Melanocyte of skin (primary cell): ENCODE results near the gene MUC7. TPM values are rescaled to one million over a fixed set of nuclear protein-coding genes. Genes with fewer than 3 reads are reported as not detected.

ENCODE experiments used
- total RNA-seq, 2 donors: library from RNA; depleted of rRNA; stranded (reverse); fragments of >200 nt; gene quantifications; 2 replicates each; pipeline ENCODE4 v1.2.3, GENCODE V29; 2012

Gene MUC7
- total RNA-seq: not detected

GRCh38 chr4:70471897-70472296 lies at the start of gene MUC7:
Gene MUC7 (plus strand): TSS chr4:70472197. CDS start chr4:70474022, 1,825 bp downstream.

GRCh38 chr4:70518269-70518668 lies 46.3 kb downstream of the MUC7 start, which contains the start of gene AMTN:
Gene AMTN (plus strand): TSS chr4:70518569. CDS start chr4:70518778, 209 bp downstream.

Other genes with a start within 250 kb of the MUC7 start
- 100 to 1,000 TPM in 1 of 2 donors, not detected in 1; 183 TPM for gene FDCSP, start 246.1 kb upstream of the MUC7 start, total RNA-seq
- not detected for gene CSN3, start 229.6 kb upstream of the MUC7 start, total RNA-seq
- gene CABS1, start 137.2 kb upstream of the MUC7 start, total RNA-seq: not detected
- not detected for gene SMR3A, start 111.4 kb upstream of the MUC7 start, total RNA-seq
- not detected for gene SMR3B, start 89.1 kb upstream of the MUC7 start, total RNA-seq
- not detected for gene OPRPN, start 74.3 kb upstream of the MUC7 start, total RNA-seq
- not detected for gene AMTN, start 46.4 kb downstream of the MUC7 start, total RNA-seq
- gene AMBN, start 120.1 kb downstream of the MUC7 start, total RNA-seq: not detected
- gene ENAM, start 156.5 kb downstream of the MUC7 start, total RNA-seq: not detected
- not detected for gene JCHAIN, start 194.3 kb downstream of the MUC7 start, total RNA-seq
- gene UTP3, start 216.3 kb downstream of the MUC7 start, total RNA-seq: 10 to 100 TPM; 17.6 to 20.3 TPM
- 100 to 1,000 TPM in 1 of 2 donors, 10 to 100 TPM in 1; 82.6 to 166 TPM for gene RUFY3, start 249.8 kb downstream of the MUC7 start, total RNA-seq